ENCODE measurements around the gene SPTBN5.

DNA sequence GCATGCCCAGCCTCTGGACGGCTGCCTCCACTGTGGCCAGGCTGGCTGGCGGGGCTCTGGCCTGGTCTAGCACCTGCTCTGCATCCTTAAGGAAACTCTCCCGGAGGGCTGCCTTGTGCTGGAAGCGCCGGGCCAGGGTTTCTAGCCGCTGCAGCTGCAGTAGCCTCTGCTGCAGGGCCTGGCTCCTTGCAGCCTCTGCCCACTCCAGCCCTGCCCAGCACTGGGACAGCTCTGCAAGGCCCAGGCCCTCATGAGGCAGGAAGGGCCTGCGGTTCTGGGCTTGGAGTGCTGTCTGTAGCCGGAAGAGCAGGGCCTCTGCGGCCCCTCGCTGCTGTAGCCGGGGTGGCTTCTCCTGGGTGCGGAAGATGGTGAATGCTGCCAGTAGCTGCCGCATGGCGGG, 8.0 kb downstream of the SPTBN5 start:
- TF ChIP-seq CTCF (IDR thresholded peaks at IDR 0.05) = no peak
- TF ChIP-seq POLR2A (IDR thresholded peaks at IDR 0.05) = no peak

All from heart left ventricle (tissue), 13 donors.